Suppressor macrophage (primary cell): ENCODE data around the gene KCNG3.

Experiments
- DNase-seq, 4 experiments: peaks; one replicate each; pipeline ENCODE4 v3.0.0-alpha.2; 2020 to 2022

The KCNG3 gene

GRCh38 chr2:42486145-42486906 lies 7.5 kb downstream of the KCNG3 start:
- no peak for DNase-seq

GRCh38 chr2:42480402-42480801 lies 13.4 kb downstream of the KCNG3 start:
- no peak for DNase-seq

GRCh38 chr2:42474765-42475454 lies 18.9 kb downstream of the KCNG3 start:
- no peak for DNase-seq

- no peak for DNase-seq
Observed at GRCh38 chr2:42470706-42471105, 23.1 kb downstream of the KCNG3 start.

GRCh38 chr2:42464631-42465030 lies 29.2 kb downstream of the KCNG3 start:
- DNase-seq, result no peak

GRCh38 chr2:42463570-42463969 lies 30.2 kb downstream of the KCNG3 start:
- DNase-seq, result no peak

GRCh38 chr2:42459296-42459695 lies 34.5 kb downstream of the KCNG3 start:
- DNase-seq, result no peak

GRCh38 chr2:42458396-42458795 lies 35.4 kb downstream of the KCNG3 start:
- DNase-seq, result no peak

GRCh38 chr2:42457011-42457410 lies 36.8 kb downstream of the KCNG3 start:
- DNase-seq, result no peak

- DNase-seq, result no peak
Observed at GRCh38 chr2:42456126-42456839, 37.5 kb downstream of the KCNG3 start.

- no peak for DNase-seq
Observed at GRCh38 chr2:42452545-42452944, 41.2 kb downstream of the KCNG3 start.

- no peak for DNase-seq
Observed at GRCh38 chr2:42450136-42450535, 43.6 kb downstream of the KCNG3 start.

GRCh38 chr2:42449163-42450087 lies 44.4 kb downstream of the KCNG3 start:
- no peak for DNase-seq

- DNase-seq, result no peak
Observed at GRCh38 chr2:42448163-42448562, 45.6 kb downstream of the KCNG3 start.

- DNase-seq, result peak in 1 of 4 experiments; percentile 7
Observed at GRCh38 chr2:42446503-42447271, 47.1 kb downstream of the KCNG3 start.

- no peak for DNase-seq
Observed at GRCh38 chr2:42443718-42444399, 49.9 kb downstream of the KCNG3 start.

GRCh38 chr2:42442774-42443173 lies 51.0 kb downstream of the KCNG3 start:
- no peak for DNase-seq

- DNase-seq, result peak; percentile 8 to 49 (median 33)
Observed at GRCh38 chr2:42438685-42439084, 55.1 kb downstream of the KCNG3 start.

GRCh38 chr2:42436370-42436769 lies 57.4 kb downstream of the KCNG3 start:
- no peak for DNase-seq

- DNase-seq, result no peak
Observed at GRCh38 chr2:42435628-42436027, 58.2 kb downstream of the KCNG3 start.

- DNase-seq, result no peak
Observed at GRCh38 chr2:42430188-42430587, 63.6 kb downstream of the KCNG3 start.
